Central memory CD8-positive, alpha-beta T cell (primary cell): ENCODE measurements around the gene CHST5.
"Not testable (repeated sequence)": the region's sequence is repeated elsewhere in the genome, so short reads cannot be mapped to it uniquely, and the experiment has no call there.

Source experiments
- ATAC-seq: fragments of 150-1000 bp; cut with Tn5 transposase; replicated peaks from 2 replicates; pipeline ENCODE4 v1.10.0; 2022; ENCODE audit warnings: mild to moderate bottlenecking, moderate FRiP score, moderate number of reproducible peaks; ENCODE audit not compliant: poor library complexity, severe bottlenecking; ENCODE audit errors: extremely low read depth
- DNase-seq, 2 donors: peaks; one replicate each; pipeline ENCODE4 v3.0.0; 2021; ENCODE audit warnings: low spot score in 2 of 2
- H3K27ac Mint-ChIP-seq: one replicate; pipeline ENCODE4 v1.8.0; 2022; ENCODE audit warnings: low read depth, mild to moderate bottlenecking, moderate library complexity, mixed read lengths
- H3K27me3 Mint-ChIP-seq: one replicate; pipeline ENCODE4 v1.8.0; 2022; ENCODE audit warnings: mixed read lengths
- H3K36me3 Mint-ChIP-seq: one replicate; pipeline ENCODE4 v1.8.0; 2022; ENCODE audit warnings: mild to moderate bottlenecking, moderate library complexity, mixed read lengths; ENCODE audit not compliant: insufficient read depth
- H3K4me1 Mint-ChIP-seq: one replicate; pipeline ENCODE4 v1.8.0; 2022; ENCODE audit warnings: mixed read lengths
- H3K4me3 Mint-ChIP-seq: one replicate; pipeline ENCODE4 v1.8.0; 2022; ENCODE audit warnings: mild to moderate bottlenecking, moderate library complexity, mixed read lengths
- H3K9me3 Mint-ChIP-seq: one replicate; pipeline ENCODE4 v1.8.0; 2022; ENCODE audit warnings: mixed read lengths

Gene CHST5

GRCh38 chr16:75542462-75542861 is 6.6 kb upstream of the CHST5 start:
- not testable (repeated sequence) for H3K36me3 Mint-ChIP-seq, DNase-seq, H3K4me1 Mint-ChIP-seq, H3K4me3 Mint-ChIP-seq, ATAC-seq, H3K27me3 Mint-ChIP-seq, H3K9me3 Mint-ChIP-seq, H3K27ac Mint-ChIP-seq

- Mint-ChIP-seq H3K27me3 (no peaks in the 10 kb centered on the region), H3K4me1 (no peaks in the 10 kb centered on the region)
Measured at GRCh38 chr16:75541236-75541635, 5.3 kb upstream of the CHST5 start.

DNA sequence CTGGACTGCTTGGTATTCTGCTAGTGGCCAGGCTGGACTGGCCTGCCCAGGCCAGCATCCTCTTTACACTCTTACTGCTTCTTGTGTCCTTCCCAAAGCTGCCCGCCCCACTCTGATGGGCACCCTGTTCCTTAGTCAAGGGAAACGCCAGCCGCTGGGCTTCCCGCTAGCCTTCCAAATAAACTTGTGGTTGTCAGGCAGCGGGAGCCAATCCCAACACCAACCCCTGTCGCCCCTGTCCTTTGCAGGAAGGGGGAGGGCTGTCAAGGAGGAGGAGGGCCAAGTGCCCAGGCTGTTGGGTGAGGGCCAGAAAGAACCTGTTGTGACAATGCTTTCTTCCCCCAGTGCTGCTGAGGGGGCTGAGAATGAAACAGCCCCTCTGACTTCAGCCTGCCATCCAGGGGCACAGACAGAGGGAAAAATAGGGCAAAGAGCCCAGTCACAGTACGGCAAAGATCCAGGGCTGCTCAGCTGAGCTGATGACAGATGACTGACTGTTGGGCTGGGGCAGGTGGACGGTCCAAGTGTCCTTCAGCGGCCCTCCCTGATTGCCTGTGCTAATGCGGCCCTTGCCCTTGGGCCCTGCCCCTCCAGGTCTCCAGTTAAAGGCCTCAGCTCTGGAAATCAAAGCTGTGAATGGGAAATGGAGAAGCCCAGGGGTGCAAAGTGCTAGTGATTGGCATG is 3.1 kb upstream of the CHST5 start:
- not testable (repeated sequence) for ATAC-seq, H3K27me3 Mint-ChIP-seq, H3K9me3 Mint-ChIP-seq, H3K4me1 Mint-ChIP-seq, DNase-seq, H3K36me3 Mint-ChIP-seq, H3K4me3 Mint-ChIP-seq, H3K27ac Mint-ChIP-seq

More at GRCh38 chr16:75541236-75541635, 5.3 kb upstream of the CHST5 start:
- no peaks in the 10 kb centered on the region for H3K9me3 Mint-ChIP-seq
- H3K4me3 Mint-ChIP-seq = no peak overlapping the region
- ATAC-seq (no peak), DNase-seq (no peak)
- no peak overlapping the region for H3K27ac Mint-ChIP-seq
- no peaks in the 10 kb centered on the region for H3K36me3 Mint-ChIP-seq

GRCh38 chr16:75537776-75538175 is 1.9 kb upstream of the CHST5 start:
- Mint-ChIP-seq H3K27me3 (no peaks in the 10 kb centered on the region), H3K36me3 (peaks cover 2% of the 10 kb centered on the region), H3K4me3 (no peak overlapping the region), H3K9me3 (no peaks in the 10 kb centered on the region), H3K27ac (no peak overlapping the region), H3K4me1 (no peaks in the 10 kb centered on the region)
- ATAC-seq (no peak), DNase-seq (no peak)

DNA sequence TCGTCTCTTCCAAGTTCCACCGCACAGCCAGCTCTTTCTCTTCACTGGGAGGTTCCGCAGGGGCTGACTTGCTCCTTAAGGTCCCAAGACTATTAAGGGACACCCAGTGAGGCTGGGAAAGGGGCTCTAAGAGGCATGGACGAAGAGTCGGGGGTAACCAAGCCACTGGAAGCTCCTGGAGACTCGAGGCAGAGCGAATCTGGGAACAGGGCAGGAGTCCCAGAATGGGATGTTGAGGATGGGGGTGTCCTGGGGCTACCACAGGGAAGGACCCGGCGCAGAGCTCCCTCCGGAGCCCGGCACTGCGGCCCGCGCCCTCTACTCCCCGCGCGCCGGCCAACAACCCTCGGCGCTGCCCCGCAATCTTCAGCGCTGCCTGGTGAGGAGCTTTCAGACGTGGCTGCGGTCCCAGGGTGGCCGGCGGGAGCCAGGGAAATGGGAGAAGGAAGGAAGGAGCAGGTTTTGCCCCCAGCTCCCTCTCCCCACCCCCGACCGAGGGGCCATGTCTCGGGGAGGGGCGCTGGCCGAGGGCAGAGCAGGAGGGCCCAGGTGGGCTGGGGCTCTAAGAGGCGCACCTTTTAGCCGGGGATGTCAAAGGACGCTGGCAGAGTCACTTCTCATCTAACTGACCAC is 581 bp downstream of the CHST5 start:
- no peak overlapping the region for H3K4me3 Mint-ChIP-seq
- no peaks in the 10 kb centered on the region for H3K9me3 Mint-ChIP-seq
- no peaks in the 10 kb centered on the region for H3K4me1 Mint-ChIP-seq
- H3K27ac Mint-ChIP-seq = no peak overlapping the region
- peaks cover 2% of the 10 kb centered on the region for H3K36me3 Mint-ChIP-seq
- DNase-seq (no peak), ATAC-seq (no peak)
- H3K27me3 Mint-ChIP-seq = no peaks in the 10 kb centered on the region

- H3K4me1 Mint-ChIP-seq = no peaks in the 10 kb centered on the region
- H3K27me3 Mint-ChIP-seq = no peaks in the 10 kb centered on the region
Measured at GRCh38 chr16:75534560-75535205, 1.2 kb downstream of the CHST5 start.

GRCh38 chr16:75532791-75533190 is 3.1 kb downstream of the CHST5 start:
- ATAC-seq (no peak), DNase-seq (no peak)
- Mint-ChIP-seq H3K4me1 (no peaks in the 10 kb centered on the region), H3K36me3 (peaks cover 2% of the 10 kb centered on the region), H3K9me3 (no peaks in the 10 kb centered on the region), H3K27me3 (no peaks in the 10 kb centered on the region), H3K4me3 (no peak overlapping the region), H3K27ac (no peak overlapping the region)

More at GRCh38 chr16:75534560-75535205, 1.2 kb downstream of the CHST5 start:
- ATAC-seq = no peak
- Mint-ChIP-seq H3K27ac (no peak overlapping the region), H3K9me3 (no peaks in the 10 kb centered on the region), H3K4me3 (no peak overlapping the region), H3K36me3 (peaks cover 2% of the 10 kb centered on the region)
- no peak for DNase-seq

- H3K27ac Mint-ChIP-seq = no peak overlapping the region
- H3K36me3 Mint-ChIP-seq = peaks cover 2% of the 10 kb centered on the region
- no peaks in the 10 kb centered on the region for H3K4me1 Mint-ChIP-seq
- no peaks in the 10 kb centered on the region for H3K27me3 Mint-ChIP-seq
- H3K4me3 Mint-ChIP-seq = no peak overlapping the region
- ATAC-seq (no peak), DNase-seq (no peak)
- no peaks in the 10 kb centered on the region for H3K9me3 Mint-ChIP-seq
Measured at GRCh38 chr16:75532142-75532765, 3.7 kb downstream of the CHST5 start.

DNA sequence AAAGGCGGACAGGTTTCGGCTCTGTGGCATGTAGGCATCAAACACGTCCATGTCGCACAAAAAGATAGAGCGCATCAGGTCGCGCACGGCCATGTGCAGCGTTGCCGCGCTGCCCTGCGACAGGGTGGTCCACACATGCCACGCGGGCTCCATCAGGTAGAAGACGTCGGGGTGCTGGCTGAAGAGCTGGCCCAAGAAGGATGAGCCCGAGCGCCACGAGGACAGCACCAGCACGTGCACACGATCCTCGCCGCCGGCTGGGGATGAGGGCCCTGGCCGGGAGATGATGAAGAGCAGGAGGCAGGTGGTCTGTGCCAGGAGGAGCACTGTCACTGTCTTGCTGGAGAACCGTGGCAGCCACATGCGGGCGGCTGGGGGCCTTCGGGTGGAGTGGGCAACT is 5.9 kb downstream of the CHST5 start:
- no peak for ATAC-seq
- Mint-ChIP-seq H3K4me3 (no peak overlapping the region), H3K36me3 (peaks cover 2% of the 10 kb centered on the region), H3K27me3 (no peaks in the 10 kb centered on the region), H3K27ac (no peak overlapping the region), H3K9me3 (no peaks in the 10 kb centered on the region), H3K4me1 (no peaks in the 10 kb centered on the region)
- DNase-seq = no peak

- no peak overlapping the region for H3K27ac Mint-ChIP-seq
- H3K27me3 Mint-ChIP-seq = no peaks in the 10 kb centered on the region
- no peaks in the 10 kb centered on the region for H3K9me3 Mint-ChIP-seq
- DNase-seq (no peak), ATAC-seq (no peak)
- no peak overlapping the region for H3K4me3 Mint-ChIP-seq
- no peaks in the 10 kb centered on the region for H3K36me3 Mint-ChIP-seq
- no peaks in the 10 kb centered on the region for H3K4me1 Mint-ChIP-seq
Measured at GRCh38 chr16:75529056-75529905, 6.6 kb downstream of the CHST5 start.

DNA sequence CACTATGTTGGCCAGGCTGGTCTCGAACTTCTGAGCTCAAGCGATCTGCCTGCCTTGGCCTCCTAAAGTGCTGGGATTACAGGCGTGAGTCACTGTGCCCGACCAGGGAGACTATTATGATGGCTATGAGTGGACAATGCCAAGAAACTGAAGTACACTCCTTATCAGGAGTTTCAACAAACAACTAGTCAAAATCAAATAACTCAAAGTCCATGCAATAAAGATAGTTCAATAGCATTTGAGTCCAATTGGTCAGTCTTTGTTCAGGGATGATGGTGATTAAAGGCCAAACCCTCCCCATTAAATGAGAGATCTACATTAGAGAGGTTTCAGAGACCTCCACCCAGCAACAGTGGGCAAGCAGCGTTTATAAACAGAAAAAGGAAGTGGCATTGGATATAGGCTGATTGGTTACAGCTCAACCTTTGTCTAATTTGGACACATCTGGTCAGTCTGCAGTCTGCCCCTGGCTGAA is 8.0 kb downstream of the CHST5 start:
- no peak overlapping the region for H3K4me3 Mint-ChIP-seq
- H3K4me1 Mint-ChIP-seq = no peaks in the 10 kb centered on the region
- DNase-seq (no peak), ATAC-seq (no peak)
- H3K27ac Mint-ChIP-seq = no peak overlapping the region
- H3K27me3 Mint-ChIP-seq = no peaks in the 10 kb centered on the region
- H3K36me3 Mint-ChIP-seq = no peaks in the 10 kb centered on the region
- no peaks in the 10 kb centered on the region for H3K9me3 Mint-ChIP-seq
